Measurements from ENCODE around the gene ARHGDIB.

The ARHGDIB gene

GRCh38 chr12:14994610-14995009 lies 33.2 kb upstream of the ARHGDIB start:
- Histone ChIP-seq H3K4ac (ENCODE audit: low read depth, low read length) (no peak overlapping the region), H3K27me3 (ENCODE audit: insufficient read depth, low read length, poor library complexity) (no peaks in the 10 kb centered on the region), H3K36me3 (ENCODE audit: control insufficient read depth, insufficient read depth, low read length) (no peaks in the 10 kb centered on the region), H3K23ac (ENCODE audit: low read length) (no peak overlapping the region), H3K56ac (ENCODE audit: low read length) (no peak overlapping the region), H2BK15ac (replicated peaks; ENCODE audit: low read depth) (no peak overlapping the region), H3K9ac (ENCODE audit: low read length) (no peak overlapping the region), H3K79me1 (ENCODE audit: low read length) (no peaks in the 10 kb centered on the region), H3K27ac (ENCODE audit: low read depth, low read length) (no peak overlapping the region), H3K4me2 (ENCODE audit: low read length) (no peak overlapping the region), H4K8ac (ENCODE audit: low read depth, low read length) (no peak overlapping the region), H3K79me2 (ENCODE audit: control insufficient read depth, insufficient read depth, low read length) (no peaks in the 10 kb centered on the region), H3K4me3 (ENCODE audit: low read length) (no peak overlapping the region), H2BK120ac (ENCODE audit: low read depth, low read length) (no peak overlapping the region), H2AK5ac (ENCODE audit: low read length) (no peak overlapping the region), H3K4me1 (ENCODE audit: control insufficient read depth, low read depth, low read length) (no peaks in the 10 kb centered on the region), H4K5ac (ENCODE audit: low read length) (no peak overlapping the region), H2BK5ac (ENCODE audit: low read length) (no peak overlapping the region), H3K18ac (ENCODE audit: low read length) (no peak overlapping the region)
- no peak for DNase-seq
- WGBS (ENCODE audit: extremely low coverage, insufficient coverage, low lambda C conversion rate) = no CpG with 5 or more reads among the region's 3 CpGs

DNA sequence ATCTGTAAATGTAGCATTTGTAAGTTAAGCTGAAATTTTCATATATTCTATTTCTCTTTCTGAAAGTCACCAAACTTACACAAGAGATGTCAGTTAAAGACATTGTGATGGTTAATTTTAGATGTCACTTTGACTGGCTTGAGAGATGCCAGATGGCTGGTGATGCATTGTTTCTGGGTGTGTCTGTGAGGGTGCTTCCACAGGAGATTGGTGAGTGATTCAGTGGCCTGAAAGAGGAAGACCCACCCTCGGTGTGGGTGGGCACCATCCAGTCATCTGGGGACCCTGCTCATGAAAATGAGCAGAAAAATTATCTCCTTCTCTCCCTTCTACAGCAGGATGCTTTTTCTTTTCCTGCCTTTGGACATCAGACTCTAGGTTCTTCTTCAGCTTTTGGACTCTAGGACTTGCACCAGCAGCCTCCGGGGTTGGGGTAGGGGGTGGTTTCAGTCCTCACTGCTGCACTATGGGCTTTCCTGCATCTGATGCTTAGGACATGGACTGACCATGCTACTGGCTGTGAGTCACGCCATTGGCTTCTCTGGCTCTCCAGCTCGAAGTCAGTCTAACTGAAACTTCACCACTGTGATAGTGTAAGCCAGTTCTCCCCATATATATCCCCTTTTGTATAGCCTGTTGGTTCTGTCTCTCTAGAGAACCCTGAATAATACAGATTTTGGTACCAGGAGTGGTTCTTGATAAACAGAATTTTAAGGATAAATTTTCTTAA lies 32.3 kb upstream of the ARHGDIB start:
- Histone ChIP-seq H3K27ac (ENCODE audit: low read depth, low read length) (no peak overlapping the region), H3K79me2 (ENCODE audit: control insufficient read depth, insufficient read depth, low read length) (no peaks in the 10 kb centered on the region), H2BK15ac (replicated peaks; ENCODE audit: low read depth) (no peak overlapping the region), H3K9ac (ENCODE audit: low read length) (no peak overlapping the region), H2AK5ac (ENCODE audit: low read length) (no peak overlapping the region), H3K4ac (ENCODE audit: low read depth, low read length) (no peak overlapping the region), H3K23ac (ENCODE audit: low read length) (no peak overlapping the region), H3K18ac (ENCODE audit: low read length) (no peak overlapping the region), H4K8ac (ENCODE audit: low read depth, low read length) (no peak overlapping the region), H4K5ac (ENCODE audit: low read length) (no peak overlapping the region), H3K4me1 (ENCODE audit: control insufficient read depth, low read depth, low read length) (no peaks in the 10 kb centered on the region), H3K4me2 (ENCODE audit: low read length) (no peak overlapping the region), H2BK120ac (ENCODE audit: low read depth, low read length) (no peak overlapping the region), H3K4me3 (ENCODE audit: low read length) (no peak overlapping the region), H3K36me3 (ENCODE audit: control insufficient read depth, insufficient read depth, low read length) (no peaks in the 10 kb centered on the region), H3K27me3 (ENCODE audit: insufficient read depth, low read length, poor library complexity) (no peaks in the 10 kb centered on the region), H2BK5ac (ENCODE audit: low read length) (no peak overlapping the region), H3K79me1 (ENCODE audit: low read length) (no peaks in the 10 kb centered on the region), H3K56ac (ENCODE audit: low read length) (no peak overlapping the region)
- DNase-seq = peak; percentile 14
- WGBS (ENCODE audit: extremely low coverage, insufficient coverage, low lambda C conversion rate) = no CpG with 5 or more reads among the region's 4 CpGs

- no peak overlapping the region for H4K5ac ChIP-seq (ENCODE audit: low read length)
- H3K9ac ChIP-seq (ENCODE audit: low read length) = no peak overlapping the region
- no peak overlapping the region for H3K23ac ChIP-seq (ENCODE audit: low read length)
- no peak overlapping the region for H3K18ac ChIP-seq (ENCODE audit: low read length)
- H4K8ac ChIP-seq (ENCODE audit: low read depth, low read length) = no peak overlapping the region
- no peak overlapping the region for H2BK15ac ChIP-seq (replicated peaks; ENCODE audit: low read depth)
- H2BK120ac ChIP-seq (ENCODE audit: low read depth, low read length) = no peak overlapping the region
- no peak overlapping the region for H3K4me2 ChIP-seq (ENCODE audit: low read length)
- no peak overlapping the region for H3K27ac ChIP-seq (ENCODE audit: low read depth, low read length)
- no CpG with 5 or more reads among the region's 5 CpGs for WGBS (ENCODE audit: extremely low coverage, insufficient coverage, low lambda C conversion rate)
- H2AK5ac ChIP-seq (ENCODE audit: low read length) = no peak overlapping the region
- H3K4ac ChIP-seq (ENCODE audit: low read depth, low read length) = no peak overlapping the region
- no peaks in the 10 kb centered on the region for H3K36me3 ChIP-seq (ENCODE audit: control insufficient read depth, insufficient read depth, low read length)
- no peaks in the 10 kb centered on the region for H3K79me1 ChIP-seq (ENCODE audit: low read length)
- no peak overlapping the region for H3K4me3 ChIP-seq (ENCODE audit: low read length)
- no peaks in the 10 kb centered on the region for H3K4me1 ChIP-seq (ENCODE audit: control insufficient read depth, low read depth, low read length)
- no peak overlapping the region for H2BK5ac ChIP-seq (ENCODE audit: low read length)
- no peak overlapping the region for H3K56ac ChIP-seq (ENCODE audit: low read length)
- no peaks in the 10 kb centered on the region for H3K27me3 ChIP-seq (ENCODE audit: insufficient read depth, low read length, poor library complexity)
- no peaks in the 10 kb centered on the region for H3K79me2 ChIP-seq (ENCODE audit: control insufficient read depth, insufficient read depth, low read length)
- no peak for DNase-seq
These were observed 31.7 kb upstream of the ARHGDIB start for GRCh38 chr12:14993117-14993516.

GRCh38 chr12:14992673-14993072 lies 31.3 kb upstream of the ARHGDIB start:
- Histone ChIP-seq H3K4me3 (ENCODE audit: low read length) (no peak overlapping the region), H3K9ac (ENCODE audit: low read length) (no peak overlapping the region), H4K5ac (ENCODE audit: low read length) (no peak overlapping the region), H3K4me1 (ENCODE audit: control insufficient read depth, low read depth, low read length) (no peaks in the 10 kb centered on the region), H3K27ac (ENCODE audit: low read depth, low read length) (no peak overlapping the region), H3K56ac (ENCODE audit: low read length) (no peak overlapping the region), H3K79me1 (ENCODE audit: low read length) (no peaks in the 10 kb centered on the region), H3K4ac (ENCODE audit: low read depth, low read length) (no peak overlapping the region), H3K79me2 (ENCODE audit: control insufficient read depth, insufficient read depth, low read length) (no peaks in the 10 kb centered on the region), H3K27me3 (ENCODE audit: insufficient read depth, low read length, poor library complexity) (no peaks in the 10 kb centered on the region), H2BK5ac (ENCODE audit: low read length) (no peak overlapping the region), H3K18ac (ENCODE audit: low read length) (no peak overlapping the region), H3K4me2 (ENCODE audit: low read length) (no peak overlapping the region), H4K8ac (ENCODE audit: low read depth, low read length) (no peak overlapping the region), H2BK120ac (ENCODE audit: low read depth, low read length) (no peak overlapping the region), H3K36me3 (ENCODE audit: control insufficient read depth, insufficient read depth, low read length) (no peaks in the 10 kb centered on the region), H2BK15ac (replicated peaks; ENCODE audit: low read depth) (no peak overlapping the region), H3K23ac (ENCODE audit: low read length) (no peak overlapping the region), H2AK5ac (ENCODE audit: low read length) (no peak overlapping the region)
- no CpG with 5 or more reads among the region's 3 CpGs for WGBS (ENCODE audit: extremely low coverage, insufficient coverage, low lambda C conversion rate)
- no peak for DNase-seq

GRCh38 chr12:14991069-14991468 lies 29.7 kb upstream of the ARHGDIB start:
- Histone ChIP-seq H3K18ac (ENCODE audit: low read length) (no peak overlapping the region), H2BK15ac (replicated peaks; ENCODE audit: low read depth) (no peak overlapping the region), H3K27me3 (ENCODE audit: insufficient read depth, low read length, poor library complexity) (no peaks in the 10 kb centered on the region), H3K79me1 (ENCODE audit: low read length) (no peaks in the 10 kb centered on the region), H2BK5ac (ENCODE audit: low read length) (no peak overlapping the region), H3K4ac (ENCODE audit: low read depth, low read length) (no peak overlapping the region), H3K4me3 (ENCODE audit: low read length) (no peak overlapping the region), H3K9ac (ENCODE audit: low read length) (no peak overlapping the region), H3K27ac (ENCODE audit: low read depth, low read length) (no peak overlapping the region), H2BK120ac (ENCODE audit: low read depth, low read length) (no peak overlapping the region), H4K8ac (ENCODE audit: low read depth, low read length) (no peak overlapping the region), H3K4me1 (ENCODE audit: control insufficient read depth, low read depth, low read length) (no peaks in the 10 kb centered on the region), H3K36me3 (ENCODE audit: control insufficient read depth, insufficient read depth, low read length) (no peaks in the 10 kb centered on the region), H3K4me2 (ENCODE audit: low read length) (no peak overlapping the region), H2AK5ac (ENCODE audit: low read length) (no peak overlapping the region), H4K5ac (ENCODE audit: low read length) (no peak overlapping the region), H3K23ac (ENCODE audit: low read length) (no peak overlapping the region), H3K56ac (ENCODE audit: low read length) (no peak overlapping the region), H3K79me2 (ENCODE audit: control insufficient read depth, insufficient read depth, low read length) (no peaks in the 10 kb centered on the region)
- no peak for DNase-seq

GRCh38 chr12:14989790-14990189 lies 28.4 kb upstream of the ARHGDIB start:
- Histone ChIP-seq H3K36me3 (ENCODE audit: control insufficient read depth, insufficient read depth, low read length) (no peaks in the 10 kb centered on the region), H3K79me1 (ENCODE audit: low read length) (no peaks in the 10 kb centered on the region), H3K27ac (ENCODE audit: low read depth, low read length) (no peak overlapping the region), H3K27me3 (ENCODE audit: insufficient read depth, low read length, poor library complexity) (no peaks in the 10 kb centered on the region), H4K5ac (ENCODE audit: low read length) (no peak overlapping the region), H3K4me2 (ENCODE audit: low read length) (no peak overlapping the region), H2AK5ac (ENCODE audit: low read length) (no peak overlapping the region), H2BK5ac (ENCODE audit: low read length) (no peak overlapping the region), H2BK15ac (replicated peaks; ENCODE audit: low read depth) (no peak overlapping the region), H3K4me1 (ENCODE audit: control insufficient read depth, low read depth, low read length) (no peaks in the 10 kb centered on the region), H3K79me2 (ENCODE audit: control insufficient read depth, insufficient read depth, low read length) (no peaks in the 10 kb centered on the region), H3K23ac (ENCODE audit: low read length) (no peak overlapping the region), H4K8ac (ENCODE audit: low read depth, low read length) (no peak overlapping the region), H2BK120ac (ENCODE audit: low read depth, low read length) (no peak overlapping the region), H3K4ac (ENCODE audit: low read depth, low read length) (no peak overlapping the region), H3K9ac (ENCODE audit: low read length) (no peak overlapping the region), H3K56ac (ENCODE audit: low read length) (no peak overlapping the region), H3K4me3 (ENCODE audit: low read length) (no peak overlapping the region), H3K18ac (ENCODE audit: low read length) (no peak overlapping the region)
- no CpG with 5 or more reads among the region's 1 CpG for WGBS (ENCODE audit: extremely low coverage, insufficient coverage, low lambda C conversion rate)
- no peak for DNase-seq

All from mesendoderm (in vitro differentiated cells).